DND-41 (cell line): ENCODE measurements around the gene NFKBIL1.
"Not testable (repeated sequence)": the region's sequence is repeated elsewhere in the genome, so short reads cannot be mapped to it uniquely, and the experiment has no call there.

ENCODE experiments used
- ATAC-seq: fragments of 200-7000 bp; cut with Tn5 transposase; 3 replicates; pipeline ENCODE4 v1.9.1; 2021; ENCODE audit warnings: low read depth; ENCODE audit not compliant: insufficient read depth
- DNase-seq: peaks from one replicate; pipeline ENCODE4 v3.0.0-alpha.2; 2020
- H2AFZ ChIP-seq: 2 replicates; pipeline ENCODE4 v1.6.0; 2012; ENCODE audit warnings: low read depth, low read length
- H3K27ac ChIP-seq: 2 replicates; pipeline ENCODE4 v1.5.1; 2012; ENCODE audit warnings: low read length, inconsistent platforms
- H3K27me3 ChIP-seq: fragments of 200-600 bp; sonication (generic); 2 replicates; pipeline ENCODE4 v1.6.0; 2012; ENCODE audit warnings: low read length, mild to moderate bottlenecking, inconsistent platforms; ENCODE audit not compliant: insufficient read depth, poor library complexity
- H3K36me3 ChIP-seq: 2 replicates; pipeline ENCODE4 v1.5.1; 2012; ENCODE audit warnings: low read length, inconsistent platforms; ENCODE audit not compliant: insufficient read depth
- H3K4me1 ChIP-seq: 2 replicates; pipeline ENCODE4 v1.5.1; 2012; ENCODE audit warnings: mild to moderate bottlenecking, low read length; ENCODE audit not compliant: insufficient read depth
- H3K4me2 ChIP-seq: 2 replicates; pipeline ENCODE4 v1.6.0; 2012; ENCODE audit warnings: mild to moderate bottlenecking, moderate library complexity, low read length, inconsistent platforms; ENCODE audit not compliant: insufficient read depth
- H3K4me3 ChIP-seq, 2 experiments: fragments of 200-600 bp in 1 of 2; shearing (Covaris generic) in 1 of 2; 2 replicates each; pipeline ENCODE4 v1.5.1; 2012 to 2016; ENCODE audit warnings: inconsistent platforms in 2 of 2, low read length in 2 of 2, mild to moderate bottlenecking in 2 of 2, low read depth in 1 of 2, moderate library complexity in 1 of 2
- H3K79me2 ChIP-seq: 2 replicates; pipeline ENCODE4 v1.6.0; 2012; ENCODE audit warnings: low read length, inconsistent platforms; ENCODE audit not compliant: insufficient read depth
- H3K9ac ChIP-seq: 2 replicates; pipeline ENCODE4 v1.6.0; 2012; ENCODE audit warnings: low read depth, mild to moderate bottlenecking, inconsistent platforms, low read length, moderate library complexity
- H3K9me3 ChIP-seq: 2 replicates; pipeline ENCODE4 v1.5.1; 2012; ENCODE audit warnings: low read length, moderate library complexity, mild to moderate bottlenecking, inconsistent platforms; ENCODE audit not compliant: insufficient read depth, severe bottlenecking
- H4K20me1 ChIP-seq: 2 replicates; pipeline ENCODE4 v1.6.0; 2012; ENCODE audit warnings: low read length; ENCODE audit not compliant: insufficient read depth
- EZH2 ChIP-seq: IDR thresholded peaks from 3 replicates; pipeline ENCODE4 v1.6.1; 2012; ENCODE audit warnings: borderline replicate concordance, low read depth, mild to moderate bottlenecking, moderate library complexity, low read length, inconsistent platforms; ENCODE audit not compliant: severe bottlenecking
- TF ChIP-seq, protein P1 (sequence below): IDR thresholded peaks from 2 replicates; pipeline ENCODE4 v1.5.1; 2012; ENCODE audit warnings: borderline replicate concordance, low read length, moderate library complexity, mild to moderate bottlenecking; ENCODE audit not compliant: poor library complexity, severe bottlenecking; ENCODE audit errors: extremely low read depth

The NFKBIL1 gene

DNA sequence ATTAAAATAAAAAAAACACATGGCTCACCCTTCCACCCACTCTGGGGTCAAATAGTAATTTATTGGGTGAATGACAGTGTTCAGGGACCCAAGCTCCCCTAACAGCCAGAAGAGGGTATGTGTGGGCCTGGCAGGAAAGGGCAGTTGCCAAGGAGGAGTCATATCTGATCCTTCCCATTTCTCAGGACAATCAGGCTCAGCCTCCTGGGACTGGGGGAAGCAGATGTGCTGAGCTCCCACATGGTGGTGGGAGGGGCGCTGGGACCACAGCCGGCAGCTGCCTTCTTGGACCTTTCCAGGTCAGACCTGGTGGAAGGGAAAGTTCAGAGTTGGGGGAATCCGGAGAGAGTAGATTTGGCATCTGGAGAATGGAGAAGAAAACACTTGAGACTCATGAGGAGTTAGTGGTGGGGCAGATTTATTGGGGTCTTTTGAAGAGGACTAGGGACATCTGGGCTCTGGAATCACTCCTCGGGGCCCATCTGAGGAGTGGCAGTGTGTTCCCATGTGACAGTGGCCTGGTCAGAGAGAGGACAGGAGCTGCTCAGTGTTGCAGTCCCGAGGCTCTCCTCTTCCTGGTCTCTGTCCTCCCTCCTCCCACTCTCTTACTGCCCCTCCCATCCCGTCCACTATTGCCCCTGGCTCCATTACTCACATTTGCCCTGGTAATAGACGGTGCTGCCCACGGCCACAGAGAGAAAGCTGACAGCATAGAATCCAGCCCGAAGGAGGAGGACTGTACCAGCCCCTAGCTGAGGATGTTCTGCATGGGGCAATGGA lies 41.7 kb downstream of the NFKBIL1 start:
- Histone ChIP-seq H3K4me1 (peaks cover 29% of the 10 kb centered on the region), H3K4me2 (no peak overlapping the region), H3K27ac (no peak overlapping the region), H3K27me3 (no peaks in the 10 kb centered on the region), H3K79me2 (no peaks in the 10 kb centered on the region), H3K9me3 (no peaks in the 10 kb centered on the region), H2AFZ (no peak overlapping the region), H4K20me1 (no peaks in the 10 kb centered on the region), H3K4me3 (no peak overlapping the region), H3K36me3 (no peaks in the 10 kb centered on the region), H3K9ac (no peak overlapping the region)
- no peak for ATAC-seq
- no peak for DNase-seq
- no peak for TF ChIP-seq EZH2
- TF ChIP-seq, protein P1, sequence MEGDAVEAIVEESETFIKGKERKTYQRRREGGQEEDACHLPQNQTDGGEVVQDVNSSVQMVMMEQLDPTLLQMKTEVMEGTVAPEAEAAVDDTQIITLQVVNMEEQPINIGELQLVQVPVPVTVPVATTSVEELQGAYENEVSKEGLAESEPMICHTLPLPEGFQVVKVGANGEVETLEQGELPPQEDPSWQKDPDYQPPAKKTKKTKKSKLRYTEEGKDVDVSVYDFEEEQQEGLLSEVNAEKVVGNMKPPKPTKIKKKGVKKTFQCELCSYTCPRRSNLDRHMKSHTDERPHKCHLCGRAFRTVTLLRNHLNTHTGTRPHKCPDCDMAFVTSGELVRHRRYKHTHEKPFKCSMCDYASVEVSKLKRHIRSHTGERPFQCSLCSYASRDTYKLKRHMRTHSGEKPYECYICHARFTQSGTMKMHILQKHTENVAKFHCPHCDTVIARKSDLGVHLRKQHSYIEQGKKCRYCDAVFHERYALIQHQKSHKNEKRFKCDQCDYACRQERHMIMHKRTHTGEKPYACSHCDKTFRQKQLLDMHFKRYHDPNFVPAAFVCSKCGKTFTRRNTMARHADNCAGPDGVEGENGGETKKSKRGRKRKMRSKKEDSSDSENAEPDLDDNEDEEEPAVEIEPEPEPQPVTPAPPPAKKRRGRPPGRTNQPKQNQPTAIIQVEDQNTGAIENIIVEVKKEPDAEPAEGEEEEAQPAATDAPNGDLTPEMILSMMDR = no peak

DNA sequence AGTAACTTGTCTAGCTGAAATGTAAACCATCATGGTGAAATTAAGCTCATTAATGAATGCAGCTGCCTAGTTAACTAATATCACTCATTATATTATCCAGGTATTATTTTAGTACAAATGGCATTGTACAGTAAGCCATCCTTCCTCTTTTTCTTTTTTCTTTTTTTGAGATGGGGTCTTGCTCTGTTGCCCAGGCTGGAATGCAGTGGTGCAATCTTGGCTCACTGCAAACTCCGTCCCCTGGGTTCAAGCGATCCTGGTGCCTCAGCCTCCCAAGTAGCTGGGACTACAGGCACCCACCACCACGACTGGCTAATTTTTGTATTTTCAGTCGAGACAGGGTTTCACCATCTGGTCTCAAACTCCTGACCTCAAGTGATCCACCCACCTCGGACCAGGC lies 43.3 kb downstream of the NFKBIL1 start:
- H3K36me3 ChIP-seq, H3K27me3 ChIP-seq, H3K9ac ChIP-seq, H2AFZ ChIP-seq, H3K79me2 ChIP-seq, H4K20me1 ChIP-seq, H3K9me3 ChIP-seq, H3K27ac ChIP-seq, ATAC-seq, DNase-seq, H3K4me3 ChIP-seq, H3K4me2 ChIP-seq: not testable (repeated sequence)
- peaks cover 24% of the 10 kb centered on the region for H3K4me1 ChIP-seq

DNA sequence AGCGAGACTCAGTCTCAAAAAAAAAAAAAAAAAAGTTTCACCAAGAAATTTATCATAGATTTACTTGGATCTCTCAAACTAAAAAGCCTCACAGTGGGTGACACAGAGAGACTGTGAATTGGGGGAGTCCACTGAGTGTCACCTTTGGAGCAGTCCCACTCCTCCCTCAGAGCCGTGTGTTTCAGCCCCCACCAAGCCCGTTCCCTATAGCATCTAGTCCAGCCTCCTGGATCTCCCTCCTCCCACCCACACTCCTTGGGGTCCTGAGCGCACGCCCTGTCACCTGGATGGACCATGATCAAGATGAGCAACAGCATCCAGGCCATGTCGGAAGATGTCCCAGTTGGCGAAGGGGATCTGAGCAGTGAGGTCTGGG lies 45.0 kb downstream of the NFKBIL1 start:
- Histone ChIP-seq H3K27me3 (no peaks in the 10 kb centered on the region), H2AFZ (no peak overlapping the region), H3K9me3 (no peaks in the 10 kb centered on the region), H3K4me3 (no peak overlapping the region), H3K9ac (no peak overlapping the region), H3K27ac (no peak overlapping the region), H4K20me1 (no peaks in the 10 kb centered on the region), H3K79me2 (no peaks in the 10 kb centered on the region), H3K4me1 (peaks cover 8% of the 10 kb centered on the region), H3K36me3 (no peaks in the 10 kb centered on the region), H3K4me2 (no peak overlapping the region)
- TF ChIP-seq, protein P1 = no peak
- TF ChIP-seq EZH2 = no peak
- no peak for DNase-seq
- 0 out of 3 replicates have a peak, but pooled peaks have one; percentile 6 for ATAC-seq

DNA sequence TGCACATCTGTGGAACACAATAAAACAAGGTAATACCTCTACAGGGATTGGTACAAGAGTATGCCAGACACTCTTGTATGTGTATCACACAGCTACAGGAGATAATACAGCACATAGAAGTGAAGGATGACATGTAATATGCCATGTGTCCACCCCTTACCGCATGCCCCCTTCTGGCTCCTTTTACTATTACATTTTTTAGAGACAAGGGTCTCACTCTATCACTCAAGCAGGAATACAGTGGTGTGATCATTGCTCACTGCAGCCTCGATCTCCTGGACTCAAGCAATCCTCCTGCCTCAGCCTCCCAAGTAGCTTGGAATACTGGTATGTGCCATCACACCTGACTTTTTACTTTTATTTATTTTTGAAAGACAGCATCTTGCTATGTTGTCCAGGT lies 49.6 kb downstream of the NFKBIL1 start:
- Histone ChIP-seq H3K4me3 (no peak overlapping the region), H3K4me2 (no peak overlapping the region), H3K27ac (no peak overlapping the region), H3K9me3 (no peaks in the 10 kb centered on the region), H2AFZ (no peak overlapping the region), H3K36me3 (no peaks in the 10 kb centered on the region), H4K20me1 (no peaks in the 10 kb centered on the region), H3K79me2 (no peaks in the 10 kb centered on the region), H3K27me3 (no peaks in the 10 kb centered on the region), H3K4me1 (peaks cover 12% of the 10 kb centered on the region; the same call in 1 of the 2 replicates), H3K9ac (no peak overlapping the region)
- ATAC-seq (peak; percentile 77), DNase-seq (peak; percentile 53)
- no peak for TF ChIP-seq EZH2
- TF ChIP-seq, protein P1 = peak; percentile 69
